Karpas-422 (cell line): ENCODE results near the gene TMEM164. TPM values are rescaled to one million over a fixed set of nuclear protein-coding genes. Genes with fewer than 3 reads are reported as not detected.
"Not testable (repeated sequence)": the region's sequence is repeated elsewhere in the genome, so short reads cannot be mapped to it uniquely, and the experiment has no call there.

ENCODE experiments used
- DNase-seq: peaks from one replicate; pipeline ENCODE4 v3.0.0-alpha.2; 2015
- H2AFZ ChIP-seq: fragments of 200-600 bp; sonication (generic); 2 replicates; pipeline ENCODE4 v1.6.1; 2014; ENCODE audit warnings: antibody characterized with exemption, low read length, mixed read lengths
- H3K27ac ChIP-seq: fragments of 200-600 bp; sonication (generic); 2 replicates; pipeline ENCODE4 v1.5.1; 2014; ENCODE audit warnings: mild to moderate bottlenecking, low read length, moderate library complexity
- H3K27me3 ChIP-seq: fragments of 200-600 bp; sonication (generic); 2 replicates; pipeline ENCODE4 v1.6.1; 2014; ENCODE audit warnings: low read length, mixed read lengths
- H3K36me3 ChIP-seq: fragments of 200-600 bp; sonication (generic); 2 replicates; pipeline ENCODE4 v1.6.1; 2014; ENCODE audit warnings: low read length, mixed read lengths; ENCODE audit not compliant: insufficient read depth
- H3K4me1 ChIP-seq: fragments of 200-600 bp; sonication (generic); 2 replicates; pipeline ENCODE4 v1.6.1; 2014; ENCODE audit warnings: mild to moderate bottlenecking, low read length, mixed read lengths
- H3K4me2 ChIP-seq: fragments of 200-600 bp; sonication (generic); 2 replicates; pipeline ENCODE4 v1.6.1; 2014; ENCODE audit warnings: low read length, low read depth, mild to moderate bottlenecking; ENCODE audit not compliant: poor library complexity, severe bottlenecking
- H3K4me3 ChIP-seq: fragments of 200-600 bp; sonication (generic); 2 replicates; pipeline ENCODE4 v1.5.1; 2014; ENCODE audit warnings: mild to moderate bottlenecking, antibody characterized with exemption, low read length, mixed read lengths
- H3K79me2 ChIP-seq: fragments of 200-600 bp; sonication (generic); 2 replicates; pipeline ENCODE4 v1.6.1; 2014; ENCODE audit warnings: mild to moderate bottlenecking, low read length, mixed read lengths
- H3K9ac ChIP-seq: fragments of 200-600 bp; sonication (generic); 2 replicates; pipeline ENCODE4 v1.6.0; 2014; ENCODE audit warnings: low read length
- H3K9me2 ChIP-seq: fragments of 200-600 bp; sonication (generic), shearing (Covaris generic); replicated peaks from 2 replicates; pipeline ENCODE4 v1.6.0; 2014; ENCODE audit warnings: mild to moderate bottlenecking, low read length, moderate library complexity; ENCODE audit not compliant: insufficient read depth
- H3K9me3 ChIP-seq: fragments of 300-700, 200-600 bp; sonication (generic); 2 replicates; pipeline ENCODE4 v1.6.1; 2014; ENCODE audit warnings: low read length, mixed read lengths
- H4K20me1 ChIP-seq: fragments of 200-600 bp; sonication (generic); 2 replicates; pipeline ENCODE4 v1.6.1; 2014; ENCODE audit warnings: mild to moderate bottlenecking, antibody characterized with exemption, low read length, low read depth; ENCODE audit not compliant: insufficient read depth
- total RNA-seq: library from RNA; depleted of rRNA; stranded (reverse); fragments of >200 nt; shearing (Covaris generic); gene quantifications from 2 replicates; pipeline ENCODE4 v1.2.3, GENCODE V29; 2014; ENCODE audit warnings: low replicate concordance

The TMEM164 gene
- total RNA-seq, 1 experiment from 2014 or later: 14.1 TPM

GRCh38 chrX:110143454-110144210, 140.7 kb downstream of the TMEM164 start:
- Histone ChIP-seq H3K27ac (no peak overlapping the region), H3K27me3 (no peaks in the 10 kb centered on the region), H3K9ac (no peak overlapping the region), H3K9me2 (no peaks in the 10 kb centered on the region), H3K4me3 (no peak overlapping the region), H4K20me1 (no peaks in the 10 kb centered on the region), H3K9me3 (no peaks in the 10 kb centered on the region), H2AFZ (no peak overlapping the region), H3K4me2 (no peak overlapping the region), H3K36me3 (no peaks in the 10 kb centered on the region), H3K4me1 (peaks cover 5% of the 10 kb centered on the region; the same call in 1 of the 2 replicates), H3K79me2 (no peaks in the 10 kb centered on the region)
- no peak for DNase-seq

- Histone ChIP-seq H3K4me1 (peaks cover 5% of the 10 kb centered on the region; the same call in 1 of the 2 replicates), H3K9me3 (no peaks in the 10 kb centered on the region), H4K20me1 (no peaks in the 10 kb centered on the region), H3K27ac (no peak overlapping the region), H3K9me2 (no peaks in the 10 kb centered on the region), H3K4me2 (no peak overlapping the region), H3K27me3 (no peaks in the 10 kb centered on the region), H3K9ac (no peak overlapping the region), H3K79me2 (no peaks in the 10 kb centered on the region), H3K4me3 (no peak overlapping the region), H3K36me3 (no peaks in the 10 kb centered on the region), H2AFZ (no peak overlapping the region)
- no peak for DNase-seq
These were observed 142.4 kb downstream of the TMEM164 start for GRCh38 chrX:110145311-110145710.

GRCh38 chrX:110145854-110146253, 142.9 kb downstream of the TMEM164 start:
- Histone ChIP-seq H3K36me3 (no peaks in the 10 kb centered on the region), H3K27me3 (no peaks in the 10 kb centered on the region), H3K4me2 (no peak overlapping the region), H3K9me3 (no peaks in the 10 kb centered on the region), H3K27ac (no peak overlapping the region), H3K4me3 (no peak overlapping the region), H3K9me2 (no peaks in the 10 kb centered on the region), H3K4me1 (peaks cover 5% of the 10 kb centered on the region; the same call in 1 of the 2 replicates), H4K20me1 (no peaks in the 10 kb centered on the region), H3K9ac (no peak overlapping the region), H3K79me2 (no peaks in the 10 kb centered on the region), H2AFZ (no peak overlapping the region)
- DNase-seq: peak; percentile 72

GRCh38 chrX:110146521-110146920, 143.6 kb downstream of the TMEM164 start:
- peaks cover 5% of the 10 kb centered on the region; the same call in 1 of the 2 replicates for H3K4me1 ChIP-seq
- H3K27me3 ChIP-seq: no peaks in the 10 kb centered on the region
- H3K79me2 ChIP-seq: no peaks in the 10 kb centered on the region
- H3K27ac ChIP-seq: no peak overlapping the region
- no peaks in the 10 kb centered on the region for H3K9me3 ChIP-seq
- H3K9me2 ChIP-seq: no peaks in the 10 kb centered on the region
- no peak overlapping the region for H3K9ac ChIP-seq
- H2AFZ ChIP-seq: no peak overlapping the region
- DNase-seq: peak; percentile 83
- H3K36me3 ChIP-seq: no peaks in the 10 kb centered on the region
- H3K4me3 ChIP-seq: no peak overlapping the region
- H3K4me2 ChIP-seq: no peak overlapping the region
- H4K20me1 ChIP-seq: no peaks in the 10 kb centered on the region

GRCh38 chrX:110153244-110153643, 150.3 kb downstream of the TMEM164 start:
- Histone ChIP-seq H3K4me3 (no peak overlapping the region), H3K4me2 (no peak overlapping the region), H3K79me2 (no peaks in the 10 kb centered on the region), H3K27ac (no peak overlapping the region), H3K27me3 (no peaks in the 10 kb centered on the region), H3K9ac (no peak overlapping the region), H4K20me1 (no peaks in the 10 kb centered on the region), H3K36me3 (no peaks in the 10 kb centered on the region), H2AFZ (no peak overlapping the region), H3K9me2 (no peaks in the 10 kb centered on the region), H3K4me1 (no peaks in the 10 kb centered on the region), H3K9me3 (no peaks in the 10 kb centered on the region)
- no peak for DNase-seq

- Histone ChIP-seq H3K4me2 (no peak overlapping the region), H3K9me3 (no peaks in the 10 kb centered on the region), H3K9me2 (no peaks in the 10 kb centered on the region), H3K27me3 (no peaks in the 10 kb centered on the region), H3K4me1 (no peaks in the 10 kb centered on the region), H3K4me3 (no peak overlapping the region), H3K9ac (no peak overlapping the region), H3K36me3 (no peaks in the 10 kb centered on the region), H2AFZ (no peak overlapping the region), H3K79me2 (no peaks in the 10 kb centered on the region), H3K27ac (no peak overlapping the region), H4K20me1 (no peaks in the 10 kb centered on the region)
- no peak for DNase-seq
These were observed 151.0 kb downstream of the TMEM164 start for GRCh38 chrX:110153896-110154295.

- H3K4me2 ChIP-seq, H3K27ac ChIP-seq, DNase-seq, H4K20me1 ChIP-seq, H3K79me2 ChIP-seq, H3K9me2 ChIP-seq, H3K36me3 ChIP-seq, H3K27me3 ChIP-seq, H3K4me1 ChIP-seq, H2AFZ ChIP-seq, H3K4me3 ChIP-seq, H3K9me3 ChIP-seq, H3K9ac ChIP-seq: not testable (repeated sequence)
These were observed 151.4 kb downstream of the TMEM164 start for GRCh38 chrX:110154328-110154727.

GRCh38 chrX:110155759-110156158, 152.8 kb downstream of the TMEM164 start:
- H3K79me2 ChIP-seq: no peaks in the 10 kb centered on the region
- H3K4me2 ChIP-seq: no peak overlapping the region
- no peak for DNase-seq

More at GRCh38 chrX:110155759-110156158, 152.8 kb downstream of the TMEM164 start:
- Histone ChIP-seq H3K9ac (no peak overlapping the region), H4K20me1 (no peaks in the 10 kb centered on the region), H3K4me3 (no peak overlapping the region), H3K4me1 (no peaks in the 10 kb centered on the region), H3K27ac (no peak overlapping the region), H3K9me3 (no peaks in the 10 kb centered on the region), H3K9me2 (no peaks in the 10 kb centered on the region), H3K27me3 (no peaks in the 10 kb centered on the region), H3K36me3 (no peaks in the 10 kb centered on the region), H2AFZ (no peak overlapping the region)
